HCT116 (cell line): ENCODE results near the gene FOXQ1.

Experiments
- ATF3 ChIP-seq: IDR thresholded peaks from 2 replicates; pipeline ENCODE4 v1.6.1; 2012
- CEBPB ChIP-seq: IDR thresholded peaks from 2 replicates; pipeline ENCODE4 v1.6.1; 2012; ENCODE audit warnings: low read depth
- CTCF ChIP-seq, 3 experiments: fragments of 200-600 bp in 1 of 3; sonication (generic) in 1 of 3; IDR thresholded peaks in 2 of 3; conservative IDR thresholded peaks in 1 of 3; 2 replicates each; pipeline ENCODE4 v1.5.1; 2012 to 2017; ENCODE audit warnings: low read depth in 2 of 3, low read length in 2 of 3, antibody characterized with exemption in 1 of 3, borderline replicate concordance in 1 of 3, control low read depth in 1 of 3, mild to moderate bottlenecking in 1 of 3, mixed read lengths in 1 of 3, mixed run types in 1 of 3, moderate library complexity in 1 of 3; ENCODE audit not compliant: insufficient read depth in 1 of 3
- FOSL1 ChIP-seq: IDR thresholded peaks from 2 replicates; pipeline ENCODE4 v1.6.1; 2012; ENCODE audit warnings: low read depth
- JUND ChIP-seq: IDR thresholded peaks from 2 replicates; pipeline ENCODE4 v1.6.1; 2012
- POLR2A ChIP-seq: IDR thresholded peaks from 2 replicates; pipeline ENCODE4 v1.7.0; 2011; ENCODE audit warnings: borderline replicate concordance; ENCODE audit not compliant: insufficient read depth, insufficient read length; ENCODE audit errors: extremely low read depth
- POLR2AphosphoS5 ChIP-seq: IDR thresholded peaks from 2 replicates; pipeline ENCODE4 v1.6.1; 2011; ENCODE audit warnings: mild to moderate bottlenecking, low read depth, low read length, moderate library complexity
- RAD21 ChIP-seq: IDR thresholded peaks from 2 replicates; pipeline ENCODE4 v1.6.1; 2012; ENCODE audit warnings: low read depth, mild to moderate bottlenecking
- SRF ChIP-seq: IDR thresholded peaks from 2 replicates; pipeline ENCODE4 v1.6.1; 2012; ENCODE audit warnings: low read depth
- ZBTB33 ChIP-seq: IDR thresholded peaks from 2 replicates; pipeline ENCODE4 v1.6.1; 2011; ENCODE audit warnings: mild to moderate bottlenecking, low read length, moderate library complexity; ENCODE audit not compliant: insufficient replicate concordance; ENCODE audit errors: extremely low read depth

- TF ChIP-seq CTCF (IDR thresholded peaks at IDR 0.05 in 2 of 3, conservative IDR thresholded peaks at IDR 0.05 in 1 of 3; ENCODE audit: borderline replicate concordance in 1 of 3, insufficient read depth in 1 of 3, low read depth in 2 of 3, low read length in 2 of 3) (no peak), ATF3 (no peak), CEBPB (no peak), RAD21 (no peak), FOSL1 (no peak), SRF (no peak), ZBTB33 (no peak), POLR2A (no peak), POLR2AphosphoS5 (no peak), JUND (no peak)
Measured at GRCh38 chr6:1312203-1312472, 240 bp downstream of the FOXQ1 start.
